Muscle of back (tissue), 10 donors: ENCODE data around the gene PLAGL1. TPM values are rescaled to one million over a fixed set of nuclear protein-coding genes. Genes with fewer than 3 reads are reported as not detected.

Source experiments
- polyA plus RNA-seq, 10 donors: library from polyadenylated mRNA; unstranded; fragments of 120-200 nt; gene quantifications; one replicate each; pipeline ENCODE4 v1.2.1, GENCODE V29; 2013; ENCODE audit not compliant: insufficient read length in 10 of 10

PLAGL1 gene
- polyA plus RNA-seq, 10 donors = 174 to 444 (median 257) TPM

Other genes starting within 250 kb of the PLAGL1 start
- gene LTV1, start 164.9 kb downstream of the PLAGL1 start, polyA plus RNA-seq = 10 to 100 TPM; 38.3 to 51.5 (median 45.9) TPM
- under 1 TPM in 1 of 10 donors, not detected in 9; 0.81 TPM for gene ZC2HC1B, start 143.8 kb downstream of the PLAGL1 start, polyA plus RNA-seq
- 100 to 1,000 TPM in 4 of 10 donors, 10 to 100 TPM in 6; 82.9 to 125 (median 94.6) TPM for gene SF3B5, start 87.3 kb upstream of the PLAGL1 start, polyA plus RNA-seq
- 1 to 10 TPM in 9 of 10 donors, under 1 TPM in 1; 0.88 to 4.1 (median 2.4) TPM for gene STX11, start 142.3 kb upstream of the PLAGL1 start, polyA plus RNA-seq